ENCODE measurements around the gene GTF3C5.

DNA sequence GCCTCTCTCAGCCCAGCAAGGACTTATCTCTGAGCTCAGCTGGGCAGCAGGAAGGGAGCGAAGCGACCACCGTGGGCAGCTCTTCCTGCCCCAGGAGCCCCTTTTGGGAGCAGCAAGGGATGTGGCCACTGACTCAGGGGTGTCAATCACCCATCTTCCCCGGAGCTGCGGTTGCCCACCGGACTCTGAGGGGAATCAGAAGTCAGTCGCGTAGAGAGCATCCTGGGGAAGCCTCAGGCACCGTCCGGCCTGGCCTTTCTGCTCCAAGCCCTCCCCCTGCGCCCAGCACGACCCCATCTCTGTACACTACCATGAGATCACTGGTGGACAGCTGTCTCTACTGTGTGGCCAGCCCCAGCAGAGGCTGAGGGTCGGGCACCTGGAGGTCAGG lies 27.7 kb upstream of the GTF3C5 start:
- TF ChIP-seq, protein P1, sequence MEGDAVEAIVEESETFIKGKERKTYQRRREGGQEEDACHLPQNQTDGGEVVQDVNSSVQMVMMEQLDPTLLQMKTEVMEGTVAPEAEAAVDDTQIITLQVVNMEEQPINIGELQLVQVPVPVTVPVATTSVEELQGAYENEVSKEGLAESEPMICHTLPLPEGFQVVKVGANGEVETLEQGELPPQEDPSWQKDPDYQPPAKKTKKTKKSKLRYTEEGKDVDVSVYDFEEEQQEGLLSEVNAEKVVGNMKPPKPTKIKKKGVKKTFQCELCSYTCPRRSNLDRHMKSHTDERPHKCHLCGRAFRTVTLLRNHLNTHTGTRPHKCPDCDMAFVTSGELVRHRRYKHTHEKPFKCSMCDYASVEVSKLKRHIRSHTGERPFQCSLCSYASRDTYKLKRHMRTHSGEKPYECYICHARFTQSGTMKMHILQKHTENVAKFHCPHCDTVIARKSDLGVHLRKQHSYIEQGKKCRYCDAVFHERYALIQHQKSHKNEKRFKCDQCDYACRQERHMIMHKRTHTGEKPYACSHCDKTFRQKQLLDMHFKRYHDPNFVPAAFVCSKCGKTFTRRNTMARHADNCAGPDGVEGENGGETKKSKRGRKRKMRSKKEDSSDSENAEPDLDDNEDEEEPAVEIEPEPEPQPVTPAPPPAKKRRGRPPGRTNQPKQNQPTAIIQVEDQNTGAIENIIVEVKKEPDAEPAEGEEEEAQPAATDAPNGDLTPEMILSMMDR (conservative IDR thresholded peaks at IDR 0.05; ENCODE audit: low read length), result no peak
- no peak for TF ChIP-seq EZH2phosphoT487 (IDR thresholded peaks at IDR 0.05; ENCODE audit: borderline replicate concordance)

Measured in Loucy (cell line).